ENCODE data around the gene LRRC75A.
"Not testable (repeated sequence)": the region's sequence is repeated elsewhere in the genome, so short reads cannot be mapped to it uniquely, and the experiment has no call there.

Gene LRRC75A

GRCh38 chr17:16398270-16399267 lies 93.4 kb downstream of the LRRC75A start:
- DNase-seq (ENCODE audit: low read depth in 3 of 3) = no peak

- DNase-seq (ENCODE audit: low read depth in 3 of 3) = not testable (repeated sequence)
Measured at GRCh38 chr17:16396693-16397092, 95.3 kb downstream of the LRRC75A start.

DNA sequence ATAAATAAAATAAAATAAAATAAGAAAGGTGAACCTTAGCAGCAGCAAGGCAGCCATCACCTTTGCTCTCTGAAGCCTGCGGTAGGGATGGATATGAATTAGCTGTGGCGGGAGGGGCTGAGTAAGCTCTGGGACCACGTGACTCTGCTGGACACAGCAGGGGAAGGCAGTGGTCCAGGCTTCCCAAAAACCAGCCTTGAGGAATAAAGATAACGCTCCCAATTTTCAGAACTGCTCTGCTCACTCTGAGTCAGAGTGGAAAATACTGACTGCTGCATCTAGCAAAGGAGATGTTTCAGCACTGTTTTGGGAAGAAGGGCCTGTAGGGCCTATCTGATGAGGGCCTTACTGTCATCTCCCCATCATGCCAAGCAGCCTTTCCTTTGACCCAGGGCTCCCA lies 96.1 kb downstream of the LRRC75A start:
- DNase-seq (ENCODE audit: low read depth in 3 of 3) = not testable (repeated sequence)

- DNase-seq (ENCODE audit: low read depth in 3 of 3) = not testable (repeated sequence)
Measured at GRCh38 chr17:16392491-16392890, 99.5 kb downstream of the LRRC75A start.
